Liver (tissue), 3 donors: ENCODE results near the gene NHERF1.

ENCODE experiments used
- RAD21 ChIP-seq, 2 donors: IDR thresholded peaks; 2 replicates each; pipeline ENCODE4 v1.6.1; 2016; ENCODE audit warnings: antibody characterized with exemption in 2 of 2, mild to moderate bottlenecking in 2 of 2
- SP1 ChIP-seq: IDR thresholded peaks from 2 replicates; pipeline ENCODE4 v1.6.1; 2018; ENCODE audit warnings: antibody characterized with exemption, mild to moderate bottlenecking
- YY1 ChIP-seq: IDR thresholded peaks from 2 replicates; pipeline ENCODE4 v1.6.1; 2016; ENCODE audit warnings: antibody characterized with exemption, mild to moderate bottlenecking
- TF ChIP-seq, protein P1 (sequence below): fragments of 150-350 bp; IDR thresholded peaks from 2 replicates; pipeline ENCODE4 v1.5.1; 2017; ENCODE audit warnings: improper control_type of control experiment, low read depth, low read length; ENCODE audit not compliant: missing input control
- TF ChIP-seq, protein P2 (sequence below): IDR thresholded peaks from 2 replicates; pipeline ENCODE4 v1.6.1; 2016; ENCODE audit warnings: antibody characterized with exemption
- donor health status: healthy.
- donor health status: healthy.

DNA sequence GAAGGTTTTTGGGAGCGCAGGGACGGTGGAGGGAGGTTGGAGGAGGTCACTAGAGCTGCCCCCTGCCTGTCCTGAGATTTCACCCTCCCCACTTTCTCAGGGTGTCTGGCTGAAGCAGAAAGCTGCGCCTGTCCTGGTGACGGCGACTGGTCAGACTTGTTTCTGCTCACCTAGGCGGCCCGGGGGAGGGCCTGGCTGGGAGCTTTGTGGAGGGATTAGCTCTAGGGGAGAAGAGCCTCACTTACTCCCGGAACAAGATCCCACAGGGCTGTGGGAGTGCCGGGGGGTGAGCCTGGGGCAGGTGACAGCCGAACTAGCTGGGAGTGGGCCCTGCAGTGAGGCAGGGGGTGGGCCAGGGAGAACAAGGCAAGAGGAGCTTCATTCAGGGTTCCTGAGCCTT, 11.5 kb downstream of the NHERF1 start:
- TF ChIP-seq, protein P1, sequence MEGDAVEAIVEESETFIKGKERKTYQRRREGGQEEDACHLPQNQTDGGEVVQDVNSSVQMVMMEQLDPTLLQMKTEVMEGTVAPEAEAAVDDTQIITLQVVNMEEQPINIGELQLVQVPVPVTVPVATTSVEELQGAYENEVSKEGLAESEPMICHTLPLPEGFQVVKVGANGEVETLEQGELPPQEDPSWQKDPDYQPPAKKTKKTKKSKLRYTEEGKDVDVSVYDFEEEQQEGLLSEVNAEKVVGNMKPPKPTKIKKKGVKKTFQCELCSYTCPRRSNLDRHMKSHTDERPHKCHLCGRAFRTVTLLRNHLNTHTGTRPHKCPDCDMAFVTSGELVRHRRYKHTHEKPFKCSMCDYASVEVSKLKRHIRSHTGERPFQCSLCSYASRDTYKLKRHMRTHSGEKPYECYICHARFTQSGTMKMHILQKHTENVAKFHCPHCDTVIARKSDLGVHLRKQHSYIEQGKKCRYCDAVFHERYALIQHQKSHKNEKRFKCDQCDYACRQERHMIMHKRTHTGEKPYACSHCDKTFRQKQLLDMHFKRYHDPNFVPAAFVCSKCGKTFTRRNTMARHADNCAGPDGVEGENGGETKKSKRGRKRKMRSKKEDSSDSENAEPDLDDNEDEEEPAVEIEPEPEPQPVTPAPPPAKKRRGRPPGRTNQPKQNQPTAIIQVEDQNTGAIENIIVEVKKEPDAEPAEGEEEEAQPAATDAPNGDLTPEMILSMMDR = no peak
- no peak for TF ChIP-seq SP1
- no peak for TF ChIP-seq YY1
- TF ChIP-seq RAD21 (IDR thresholded peaks at IDR 0.05) = no peak
- TF ChIP-seq, protein P2, sequence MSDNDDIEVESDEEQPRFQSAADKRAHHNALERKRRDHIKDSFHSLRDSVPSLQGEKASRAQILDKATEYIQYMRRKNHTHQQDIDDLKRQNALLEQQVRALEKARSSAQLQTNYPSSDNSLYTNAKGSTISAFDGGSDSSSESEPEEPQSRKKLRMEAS = no peak
